ENCODE data around the gene GBF1. TPM values are rescaled to one million over a fixed set of nuclear protein-coding genes. Genes with fewer than 3 reads are reported as not detected.

The GBF1 gene
- total RNA-seq, 1 donor from 2014 or later, result 18.1 TPM

DNA sequence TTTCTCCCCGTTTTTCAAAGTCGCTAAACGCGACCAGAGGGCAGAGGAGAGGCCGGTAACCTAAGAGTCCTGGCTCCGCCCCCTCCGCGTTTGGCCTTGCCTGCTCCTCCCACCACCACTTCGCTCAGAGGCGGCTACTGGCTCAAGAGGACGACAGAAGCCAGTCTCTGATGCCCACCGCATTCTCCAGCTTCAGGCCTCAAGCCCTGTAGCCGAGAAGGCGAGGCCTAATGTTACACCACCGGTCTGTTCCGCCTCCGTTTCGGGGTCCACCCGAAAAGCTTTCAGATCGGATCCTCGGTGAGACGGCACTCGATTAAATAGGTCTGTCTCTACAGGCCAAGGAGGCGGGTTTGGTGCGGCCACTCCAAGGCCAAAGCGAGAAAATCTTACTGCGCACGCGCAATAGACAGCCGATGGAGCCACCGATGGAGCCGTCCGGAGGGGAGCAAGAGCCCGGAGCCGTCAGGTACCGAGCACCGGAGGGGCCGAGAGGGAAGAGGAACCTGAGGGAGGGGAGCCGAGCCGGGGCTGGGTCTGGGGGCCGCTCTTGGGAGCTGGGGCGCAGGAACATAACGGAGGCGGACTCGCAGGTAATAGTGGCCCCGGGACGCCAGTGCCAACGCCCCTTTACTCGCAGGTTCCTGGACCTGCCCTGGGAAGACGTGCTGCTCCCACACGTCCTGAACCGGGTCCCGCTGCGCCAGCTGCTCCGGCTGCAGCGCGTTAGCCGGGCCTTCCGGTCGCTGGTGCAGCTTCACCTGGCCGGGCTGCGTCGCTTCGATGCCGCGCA is 175.6 kb downstream of the GBF1 start, which contains the start of gene FBXL15:
Gene FBXL15, plus strand, starts transcription at position 123 of the 793 bp plus-strand sequence. Its CDS starts 294 bp downstream, at position 417.
- DNase-seq (ENCODE audit: low read depth, low spot score), result peak; percentile 79

DNA sequence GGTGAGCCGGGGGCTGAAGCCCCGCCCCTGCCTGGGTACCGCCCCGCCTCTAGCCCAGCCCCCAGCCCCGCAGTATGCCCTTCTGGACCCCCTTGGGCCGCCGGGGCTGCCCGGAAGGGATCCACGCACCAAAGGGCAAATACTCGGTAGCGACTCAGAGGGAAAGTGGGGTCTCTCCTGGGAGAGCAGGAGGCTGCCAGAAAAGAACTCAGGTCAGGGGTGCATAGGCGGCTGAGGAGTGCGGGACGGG is 176.1 kb downstream of the GBF1 start:
- no peak for DNase-seq (ENCODE audit: low read depth, low spot score)

DNA sequence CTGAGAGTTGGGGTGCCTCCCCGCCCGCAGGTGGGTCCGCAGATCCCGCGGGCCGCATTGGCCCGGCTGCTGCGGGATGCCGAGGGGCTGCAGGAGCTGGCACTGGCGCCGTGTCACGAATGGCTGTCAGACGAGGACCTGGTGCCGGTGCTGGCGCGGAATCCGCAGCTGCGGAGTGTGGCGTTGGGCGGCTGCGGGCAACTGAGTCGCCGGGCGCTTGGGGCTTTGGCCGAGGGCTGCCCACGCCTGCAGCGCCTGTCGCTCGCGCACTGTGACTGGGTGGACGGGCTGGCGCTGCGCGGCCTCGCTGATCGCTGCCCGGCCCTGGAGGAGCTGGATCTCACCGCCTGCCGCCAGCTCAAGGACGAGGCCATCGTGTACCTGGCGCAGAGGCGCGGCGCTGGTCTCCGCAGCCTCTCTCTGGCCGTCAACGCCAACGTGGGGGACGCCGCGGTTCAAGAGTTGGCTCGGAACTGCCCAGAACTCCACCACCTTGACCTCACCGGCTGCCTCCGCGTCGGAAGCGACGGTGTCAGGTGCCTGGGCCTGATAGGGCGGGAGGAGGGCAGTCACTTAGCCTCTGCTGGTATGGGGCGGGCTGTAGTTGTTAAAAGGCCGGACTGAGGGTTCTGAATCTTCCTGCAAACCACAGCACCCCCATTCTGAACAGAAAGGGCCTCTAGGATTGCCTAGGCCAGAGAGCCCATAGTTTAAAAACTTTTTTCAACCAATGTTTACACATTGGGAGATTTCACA is 176.6 kb downstream of the GBF1 start:
- no peak for DNase-seq (ENCODE audit: low read depth, low spot score)

DNA sequence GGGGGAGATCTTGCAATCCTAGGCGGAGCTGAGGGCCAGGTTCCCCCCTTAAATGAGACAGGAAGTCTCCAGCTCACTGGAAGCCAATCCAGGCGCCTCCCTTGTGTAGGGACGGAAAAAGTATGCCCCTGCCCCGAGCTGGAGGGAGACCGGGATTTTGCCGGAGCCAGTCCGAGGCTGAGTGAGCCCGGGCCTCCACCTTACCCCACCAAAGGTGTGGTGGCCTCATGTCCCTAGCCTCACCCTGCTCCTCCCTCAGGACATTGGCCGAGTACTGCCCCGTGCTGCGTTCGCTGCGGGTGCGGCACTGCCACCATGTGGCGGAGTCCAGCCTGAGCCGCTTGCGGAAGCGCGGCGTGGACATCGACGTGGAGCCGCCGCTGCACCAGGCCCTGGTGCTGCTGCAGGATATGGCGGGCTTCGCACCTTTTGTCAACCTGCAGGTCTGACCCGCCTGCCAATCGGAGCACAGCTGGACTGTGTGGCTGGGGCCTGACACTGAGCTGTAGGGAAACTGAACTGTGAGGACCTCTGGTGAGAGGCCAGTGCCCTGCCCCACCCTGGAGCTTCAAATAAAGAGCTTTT is 177.3 kb downstream of the GBF1 start:
- no peak for DNase-seq (ENCODE audit: low read depth, low spot score)

DNA sequence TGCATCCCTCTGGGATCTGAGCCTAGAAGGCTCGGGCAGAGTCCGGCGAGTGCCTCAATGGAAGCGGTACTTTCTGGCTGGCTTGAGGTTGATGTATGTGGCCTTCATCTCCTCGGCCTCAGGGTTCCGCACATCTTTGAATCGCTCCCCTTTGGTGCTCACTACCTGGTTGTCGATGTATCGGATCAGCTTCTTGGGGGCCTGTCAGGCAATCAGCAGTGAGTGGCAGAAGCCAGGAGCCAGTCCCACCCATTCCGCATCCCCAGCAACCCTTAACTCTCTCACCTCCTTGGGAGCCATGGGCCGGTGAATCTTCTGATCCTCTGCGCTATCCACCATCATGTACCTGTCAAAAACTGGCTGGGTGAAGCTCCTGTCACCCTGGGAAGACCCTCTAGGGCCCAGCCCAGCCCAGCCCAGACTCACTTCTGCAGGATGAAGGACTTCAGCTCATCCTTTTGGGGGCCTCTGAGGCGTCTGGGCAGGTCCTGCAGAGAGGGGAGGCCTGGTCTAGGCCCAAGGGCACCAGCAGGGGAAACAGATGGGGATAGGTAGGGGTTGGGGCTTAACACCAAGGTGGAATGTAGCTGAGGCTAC is 178.1 kb downstream of the GBF1 start:
- DNase-seq (ENCODE audit: low read depth, low spot score), result no peak

DNA sequence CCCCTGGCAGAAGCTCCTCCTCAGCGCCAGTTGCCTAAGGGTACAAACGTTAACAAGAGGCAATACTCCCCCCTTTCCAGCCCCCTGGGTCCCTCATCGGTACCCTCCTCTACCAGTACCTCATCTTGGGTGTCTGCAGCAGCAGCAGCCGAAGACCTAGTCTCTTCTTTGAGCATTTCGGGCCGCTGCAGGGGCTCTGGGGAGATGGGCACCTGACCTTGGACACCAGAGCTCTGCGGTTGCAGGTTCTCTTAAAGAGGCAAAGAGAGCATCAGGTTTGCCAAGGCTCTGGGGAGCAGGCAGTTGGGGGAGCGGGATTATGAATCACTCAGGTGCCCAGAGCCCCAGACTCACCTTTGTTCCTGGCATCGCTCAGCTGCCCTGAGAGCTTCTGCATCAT is 178.8 kb downstream of the GBF1 start:
- no peak for DNase-seq (ENCODE audit: low read depth, low spot score)

DNA sequence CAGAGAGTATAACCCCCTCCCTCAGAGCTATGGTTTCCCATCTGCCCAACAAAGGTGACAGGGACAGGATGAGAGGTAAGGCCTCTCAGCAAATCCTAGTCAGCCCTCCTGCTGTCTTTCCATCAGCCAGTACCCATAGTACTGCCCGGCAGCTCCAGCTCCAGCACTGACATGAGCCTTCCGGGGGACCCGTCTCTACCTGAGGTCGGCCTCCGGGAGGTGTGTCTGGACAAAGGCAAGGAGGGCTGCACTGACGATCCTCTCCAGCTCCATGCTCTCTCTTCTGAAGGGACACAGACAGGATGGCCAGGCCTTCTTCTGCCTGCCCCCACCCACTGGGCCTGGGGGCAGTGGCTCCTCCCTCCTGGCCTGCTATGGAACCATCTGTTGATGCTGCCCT is 179.6 kb downstream of the GBF1 start:
- DNase-seq (ENCODE audit: low read depth, low spot score), result no peak

DNA sequence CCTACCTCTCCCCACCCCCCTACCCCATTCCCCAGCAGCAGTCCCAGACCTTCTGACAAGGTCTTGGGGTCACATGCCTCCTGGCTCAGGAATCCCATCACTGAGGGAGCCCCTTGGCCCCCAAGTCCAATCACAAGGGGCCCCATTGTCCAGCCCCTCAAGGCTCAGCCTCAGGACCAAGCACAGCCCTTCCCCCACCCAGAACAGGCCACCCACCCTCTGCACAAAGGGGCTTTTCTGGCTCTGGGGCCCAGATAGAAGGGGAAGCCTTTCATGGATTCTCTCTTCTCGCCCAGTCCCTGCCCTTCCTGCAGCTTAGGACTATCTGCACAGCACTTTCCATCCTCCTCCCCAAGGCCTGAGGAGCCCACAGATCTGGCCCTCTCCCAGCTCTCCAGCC is 180.1 kb downstream of the GBF1 start:
- DNase-seq (ENCODE audit: low read depth, low spot score), result no peak

DNA sequence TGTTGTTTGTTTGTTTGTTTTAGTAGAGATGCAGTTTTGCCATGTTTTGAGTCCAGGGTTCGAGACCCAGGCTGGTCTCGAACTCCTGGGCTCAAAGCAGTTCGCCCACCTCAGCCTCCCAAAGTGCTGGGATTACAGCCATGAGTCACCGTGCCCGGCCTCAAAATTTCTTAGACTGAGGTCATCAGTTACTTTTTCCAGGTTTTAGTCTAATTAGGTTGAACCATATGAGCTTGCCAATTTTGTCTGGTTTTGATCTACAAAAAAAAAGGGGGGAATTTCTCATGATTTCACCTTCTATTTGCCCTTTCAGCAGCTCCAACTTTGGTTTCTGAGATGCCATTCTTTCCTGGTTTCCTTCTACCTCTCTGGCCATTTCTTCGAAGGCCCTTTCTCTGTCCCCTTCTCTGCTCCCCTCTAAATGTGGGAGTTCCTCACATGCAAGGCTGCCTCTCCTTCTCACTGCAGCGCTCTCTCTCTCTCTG is 181.5 kb downstream of the GBF1 start:
- no peak for DNase-seq (ENCODE audit: low read depth, low spot score)

DNA sequence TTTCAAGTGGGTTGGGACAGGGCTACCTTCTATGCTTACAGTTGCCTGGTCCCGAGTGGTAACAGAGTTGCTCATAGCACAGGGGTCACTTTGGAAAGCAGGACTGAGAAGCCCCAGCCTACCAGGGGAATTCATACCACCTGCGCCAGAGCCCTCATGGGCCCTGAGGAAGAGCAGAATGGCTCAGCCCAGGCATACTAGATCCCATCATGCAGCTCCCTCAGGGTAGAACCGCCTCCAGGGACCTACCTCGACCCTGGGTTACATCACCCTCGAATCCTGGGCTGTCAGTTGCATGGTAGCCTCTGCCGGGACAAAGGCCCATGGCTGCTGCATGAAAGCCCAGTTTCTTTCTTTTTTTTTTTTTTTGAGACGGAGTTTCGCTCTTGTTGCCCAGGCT is 184.1 kb downstream of the GBF1 start:
- DNase-seq (ENCODE audit: low read depth, low spot score), result no peak

DNA sequence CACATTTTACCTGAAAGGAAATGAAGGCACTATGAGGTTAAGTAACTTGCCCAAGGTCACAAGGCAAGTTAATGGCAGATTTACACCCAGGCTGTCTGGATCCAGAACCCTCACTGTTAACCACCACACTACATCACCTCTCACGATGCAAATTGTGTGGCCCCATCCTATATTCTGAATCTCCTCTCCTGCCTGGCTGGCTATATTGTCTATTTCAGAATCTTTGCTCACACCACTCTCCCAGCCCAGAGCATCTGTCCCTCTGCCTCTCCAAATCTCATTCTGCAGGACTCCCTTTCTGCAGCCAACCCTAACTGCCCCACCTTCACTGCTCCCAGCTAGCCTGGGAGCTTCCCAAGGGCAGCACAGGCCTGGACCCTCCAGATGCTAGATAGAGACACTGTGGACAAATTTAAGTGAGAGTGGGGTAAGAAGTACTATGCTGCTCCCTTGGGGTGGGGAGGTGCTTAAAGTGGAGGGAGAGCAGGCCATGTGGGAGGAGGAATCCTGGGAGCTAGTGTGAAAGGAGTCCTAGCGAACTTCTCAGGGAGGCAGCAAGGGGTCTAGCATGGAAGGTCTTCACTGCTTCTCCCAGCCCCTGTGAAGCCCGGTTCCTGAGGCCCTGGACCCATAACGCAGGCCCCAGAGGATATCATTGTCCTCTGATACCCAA is 186.3 kb downstream of the GBF1 start:
- DNase-seq (ENCODE audit: low read depth, low spot score), result no peak

Other genes with a start within 250 kb of the GBF1 start
- 7.1 and 9.7 TPM in 2 replicates for gene ARMH3, start 189.4 kb upstream of the GBF1 start, total RNA-seq
- 35.9 and 41.9 TPM in 2 replicates for gene HPS6, start 180.2 kb upstream of the GBF1 start, total RNA-seq
- gene LDB1, start 125.2 kb upstream of the GBF1 start, total RNA-seq, result 32.4 and 33.0 TPM in 2 replicates
- gene PPRC1, start 112.5 kb upstream of the GBF1 start, total RNA-seq, result 12.3 and 16.6 TPM in 2 replicates
- gene NOLC1, start 93.1 kb upstream of the GBF1 start, total RNA-seq, result 42.9 and 48.2 TPM in 2 replicates
- gene ELOVL3, start 19.2 kb upstream of the GBF1 start, total RNA-seq, result not detected in 2 replicates
- 0.07 TPM in 1 of 2 replicates, not detected in the other for gene PITX3, start 4.0 kb upstream of the GBF1 start, total RNA-seq
- 17.2 and 23.0 TPM in 2 replicates for gene NFKB2, start 150.2 kb downstream of the GBF1 start, total RNA-seq
- 0.07 and 0.14 TPM in 2 replicates for gene PSD, start 173.3 kb downstream of the GBF1 start, total RNA-seq
- gene FBXL15, start 175.3 kb downstream of the GBF1 start, total RNA-seq, result 7.3 and 7.6 TPM in 2 replicates
- gene CUEDC2, start 187.0 kb downstream of the GBF1 start, total RNA-seq, result 44.3 and 55.8 TPM in 2 replicates
- 0.13 TPM in 1 of 2 replicates, not detected in the other for gene C10orf95, start 206.0 kb downstream of the GBF1 start, total RNA-seq

Measured in pulmonary artery endothelial cell (primary cell).